Adrenal gland (tissue), 12 donors: ENCODE results near the gene ZMYND10. TPM values are rescaled to one million over a fixed set of nuclear protein-coding genes. Genes with fewer than 3 reads are reported as not detected.

ENCODE experiments used
- DNase-seq, 7 donors: peaks; one replicate each; pipeline ENCODE4 v3.0.0-alpha.2; 2019 to 2020
- H3K27ac ChIP-seq, 5 donors: fragments of 200-600 bp; sonication (generic) in 4 of 5; 1 replicate in 3 of 5; 2 replicates in 2 of 5; pipeline versions ENCODE4 v1.5.1 to v1.8.0; 2016 to 2020; ENCODE audit warnings: mild to moderate bottlenecking in 1 of 5
- H3K27me3 ChIP-seq: fragments of 200-600 bp; 2 replicates; pipeline ENCODE4 v1.8.0; 2021
- H3K36me3 ChIP-seq, 2 donors: fragments of 200-600 bp; replicated peaks in 1 of 2; 1 replicate in 1 of 2; 2 replicates in 1 of 2; pipeline versions ENCODE4 v1.5.1 to v1.8.0; 2018 to 2022
- H3K4me1 ChIP-seq, 2 donors: fragments of 200-600 bp; replicated peaks in 1 of 2; 1 replicate in 1 of 2; 2 replicates in 1 of 2; pipeline versions ENCODE4 v1.5.1 to v1.8.0; 2018 to 2021
- H3K4me3 ChIP-seq, 4 donors: fragments of 200-600 bp; sonication (generic) in 3 of 4; one replicate each; pipeline ENCODE4 v1.5.1; 2016 to 2018
- H3K9me3 ChIP-seq, 3 donors: fragments of 200-600 bp; sonication (generic) in 1 of 3; replicated peaks in 1 of 3; 1 replicate in 2 of 3; 2 replicates in 1 of 3; pipeline versions ENCODE4 v1.5.1 to v1.8.0; 2016 to 2021
- POLR2A ChIP-seq, 2 donors: fragments of 450-650 bp; IDR thresholded peaks; one replicate each; pipeline ENCODE4 v1.6.1; 2017; ENCODE audit warnings: antibody characterized with exemption in 2 of 2, mild to moderate bottlenecking in 2 of 2, moderate library complexity in 1 of 2
- WGBS, 4 donors: extraction: QIAGEN DNeasy Blood & Tissue Kit in 2 of 4; methylation state at CpG; one replicate each; pipeline versions ENCODE4 v1.1.5 to v1.1.7; 2013 to 2017; 5-methylcytosine and 5-hydroxymethylcytosine counted together
- intact Hi-C, 2 donors: fragments of 100-400 bp; cut with DNase I; formaldehyde crosslinking; loops; one replicate each; pipeline versions ENCODE4 v1.14.1 to v1.15.0; 2022 to 2023
- polyA plus RNA-seq, 3 donors: library from polyadenylated mRNA; stranded (reverse); fragments of 200-250 nt in 2 of 3; fragments of 350-450 nt in 1 of 3; fragmentation: Illumina TruSeq in 1 of 3; extraction: RNeasy Lipid Tissue Mini Kit (QIAGEN cat#74804) in 1 of 3; gene quantifications; one replicate each; pipeline ENCODE4 v1.2.3, GENCODE V29; 2013 to 2014
- total RNA-seq, 9 donors: library from RNA; depleted of rRNA in 4 of 9; stranded (reverse); fragments of >200 nt in 4 of 9; fragments of 120-200 nt in 1 of 9; fragmentation: NEBNext Ultra II Directional in 1 of 9; extraction: Animal tissue kit (Norgen Biotek cat#: 25700) in 1 of 9; gene quantifications; one replicate each; pipeline versions ENCODE4 v1.1.0 to v1.2.4, GENCODE V29; 2013 to 2023
- TF ChIP-seq, protein P1 (sequence below), 6 experiments: fragments of 450-650 bp in 4 of 6; fragments of 200-600 bp in 2 of 6; sonication (generic) in 1 of 6; IDR thresholded peaks; 1 replicate in 5 of 6; 2 replicates in 1 of 6; pipeline versions ENCODE4 v1.5.1 to v1.8.0; 2016 to 2021; ENCODE audit warnings: antibody characterized with exemption in 6 of 6, mild to moderate bottlenecking in 2 of 6, moderate library complexity in 1 of 6
- donor health status: healthy with polysubstance abuse.
- donor health status: Bipolar disorder and iron deficiency.
- donor health status: DM: yes; HTN: yes; CAD: no.
- donor health status: DM: no; HTN: no; CAD: no.
- donor health status: DM: no; HTN: no; CAD: no.
- donor health status: DM: yes; HTN: yes; CAD: no.

The ZMYND10 gene
- total and polyA plus RNA-seq, 12 donors: 0.11 to 1.9 (median 0.51) TPM; not detected in 4

GRCh38 chr3:50337175-50337861 is 8.2 kb downstream of the ZMYND10 start:
- Histone ChIP-seq H3K27ac (peak overlapping the region; percentile 87 to 98 (median 93)), H3K4me1 (peaks cover 29 to 52% of the 10 kb centered on the region in 2 donors), H3K4me3 (peak overlapping the region; percentile 30 to 68 (median 58)), H3K9me3 (no peaks in the 10 kb centered on the region), H3K36me3 (peaks cover 0 to 2% of the 10 kb centered on the region in 2 donors), H3K27me3 (no peaks in the 10 kb centered on the region)
- DNase-seq: peak; percentile 99 to 100 (median 100)
- WGBS, 4 donors: 0 to 1% (median 0%) methylated on average over 23 to 79 of the region's 79 CpGs; no CpG with 5 or more reads in 1 of the 4 donors
- TF ChIP-seq POLR2A (IDR thresholded peaks at IDR 0.05): peak; percentile 68 to 96
- TF ChIP-seq, protein P1, sequence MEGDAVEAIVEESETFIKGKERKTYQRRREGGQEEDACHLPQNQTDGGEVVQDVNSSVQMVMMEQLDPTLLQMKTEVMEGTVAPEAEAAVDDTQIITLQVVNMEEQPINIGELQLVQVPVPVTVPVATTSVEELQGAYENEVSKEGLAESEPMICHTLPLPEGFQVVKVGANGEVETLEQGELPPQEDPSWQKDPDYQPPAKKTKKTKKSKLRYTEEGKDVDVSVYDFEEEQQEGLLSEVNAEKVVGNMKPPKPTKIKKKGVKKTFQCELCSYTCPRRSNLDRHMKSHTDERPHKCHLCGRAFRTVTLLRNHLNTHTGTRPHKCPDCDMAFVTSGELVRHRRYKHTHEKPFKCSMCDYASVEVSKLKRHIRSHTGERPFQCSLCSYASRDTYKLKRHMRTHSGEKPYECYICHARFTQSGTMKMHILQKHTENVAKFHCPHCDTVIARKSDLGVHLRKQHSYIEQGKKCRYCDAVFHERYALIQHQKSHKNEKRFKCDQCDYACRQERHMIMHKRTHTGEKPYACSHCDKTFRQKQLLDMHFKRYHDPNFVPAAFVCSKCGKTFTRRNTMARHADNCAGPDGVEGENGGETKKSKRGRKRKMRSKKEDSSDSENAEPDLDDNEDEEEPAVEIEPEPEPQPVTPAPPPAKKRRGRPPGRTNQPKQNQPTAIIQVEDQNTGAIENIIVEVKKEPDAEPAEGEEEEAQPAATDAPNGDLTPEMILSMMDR (IDR thresholded peaks at IDR 0.05): no peak
- intact Hi-C loops: no loop called here

DNA sequence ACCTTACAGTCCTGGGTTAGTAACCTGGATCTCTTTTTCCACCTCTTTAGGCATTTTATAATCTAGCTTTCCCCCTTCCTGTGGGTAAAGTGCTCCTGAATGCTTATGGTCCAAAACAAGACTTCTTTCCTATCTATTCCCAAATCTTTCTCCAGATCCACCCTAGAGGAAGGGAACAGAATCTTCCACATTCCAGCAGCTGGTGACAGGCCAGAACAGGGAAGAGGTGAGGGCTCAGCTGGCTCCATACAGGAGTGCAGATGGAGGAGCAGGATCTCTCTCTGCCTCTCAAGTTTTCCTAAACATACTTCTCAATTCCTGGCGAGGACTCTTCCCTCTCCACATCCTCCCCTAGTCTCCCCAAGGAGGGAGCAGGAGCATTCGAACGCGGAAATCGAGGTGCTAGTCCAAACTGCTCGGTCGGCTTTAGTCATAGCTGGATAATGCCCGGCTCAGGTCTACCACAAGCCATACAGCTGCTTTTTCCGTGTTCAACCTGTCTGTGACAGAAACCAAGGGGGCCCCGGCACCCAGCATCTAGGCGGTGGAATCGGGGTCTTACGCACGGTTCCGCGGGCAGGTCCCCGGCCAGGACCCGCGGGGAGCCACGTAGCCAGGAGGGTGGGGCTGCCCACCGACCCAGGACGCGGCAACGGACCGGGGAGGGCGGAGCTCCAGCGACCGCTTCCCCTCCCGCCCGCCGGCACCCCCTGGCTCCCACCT is 8.9 kb downstream of the ZMYND10 start:
- H3K36me3 ChIP-seq: peaks cover 0 to 9% of the 10 kb centered on the region in 2 donors
- peak overlapping the region; percentile 87 to 98 (median 93) for H3K27ac ChIP-seq
- TF ChIP-seq POLR2A (IDR thresholded peaks at IDR 0.05): no peak
- TF ChIP-seq, protein P1 (IDR thresholded peaks at IDR 0.05): peak in 1 of 6 experiments; percentile 16
- intact Hi-C loops: no loop called here
- DNase-seq: no peak
- peaks cover 29 to 52% of the 10 kb centered on the region in 2 donors for H3K4me1 ChIP-seq
- 1 to 2% (median 1%) methylated on average over 9 to 31 of the region's 31 CpGs for WGBS, 4 donors
- no peaks in the 10 kb centered on the region for H3K9me3 ChIP-seq
- peak overlapping the region; percentile 27 to 68 (median 58) for H3K4me3 ChIP-seq
- H3K27me3 ChIP-seq: no peaks in the 10 kb centered on the region

DNA sequence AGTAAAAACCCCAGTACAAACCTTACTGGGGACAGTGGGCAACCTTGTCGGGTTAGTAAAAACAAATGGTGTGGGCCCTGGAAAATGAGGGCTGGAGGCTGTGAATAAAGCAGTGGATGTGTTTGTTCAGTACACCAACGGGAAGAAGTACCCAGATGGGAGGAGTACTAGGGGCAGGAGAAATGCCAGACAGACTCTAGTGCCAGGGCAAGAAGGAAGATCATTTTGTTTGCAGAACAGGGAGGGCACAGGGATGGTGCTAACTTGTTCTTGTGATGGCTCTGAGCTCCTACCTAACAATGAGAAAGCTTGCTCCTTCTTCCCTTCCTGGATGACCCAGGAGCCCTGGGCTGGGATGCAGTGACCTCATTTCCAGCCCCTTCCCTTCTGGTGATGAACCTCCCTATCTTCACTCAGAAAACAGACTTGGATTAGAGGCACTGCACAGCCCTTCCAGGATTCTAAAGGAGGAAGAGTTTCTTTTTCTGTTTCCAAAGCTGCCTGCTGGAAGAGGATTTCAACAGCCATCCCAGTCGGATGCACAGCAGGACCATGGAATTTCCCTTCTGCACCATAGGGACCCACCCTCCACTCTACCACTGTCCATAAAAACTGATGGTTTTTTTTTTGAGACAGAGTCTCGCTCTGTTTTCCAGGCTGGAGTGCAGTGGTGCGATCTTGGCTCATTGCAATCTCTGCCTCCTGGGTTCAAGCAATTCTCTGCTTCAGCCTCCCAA is 11.0 kb downstream of the ZMYND10 start:
- Histone ChIP-seq H3K36me3 (peaks cover 0 to 30% of the 10 kb centered on the region in 2 donors), H3K4me1 (peaks cover 29 to 52% of the 10 kb centered on the region in 2 donors), H3K27ac (peak overlapping the region in 4 of 5 donors; percentile 22 to 98 (median 58)), H3K27me3 (no peaks in the 10 kb centered on the region), H3K4me3 (no peak overlapping the region), H3K9me3 (no peaks in the 10 kb centered on the region)
- intact Hi-C loops: loop anchor here in 1 of 2 donors (5.0 kb wide), 1 partner anchor 47 kb away; no protein-coding TSS in a partner anchor
- no peak for TF ChIP-seq POLR2A (IDR thresholded peaks at IDR 0.05)
- TF ChIP-seq, protein P1 (IDR thresholded peaks at IDR 0.05): no peak
- DNase-seq: no peak
- 70 to 78% (median 74%) methylated on average over 5 of the region's 5 CpGs for WGBS, 4 donors
